ENCODE data around the gene ANK3. TPM values are rescaled to one million over a fixed set of nuclear protein-coding genes. Genes with fewer than 3 reads are reported as not detected.
"Not testable (repeated sequence)": the region's sequence is repeated elsewhere in the genome, so short reads cannot be mapped to it uniquely, and the experiment has no call there.

The ANK3 gene
- total RNA-seq, 1 donor from 2014 or later: 39.1 TPM

GRCh38 chr10:60304829-60305379 lies 84.8 kb downstream of the ANK3 start:
- no peak for ATAC-seq

GRCh38 chr10:60303778-60304177 lies 85.9 kb downstream of the ANK3 start:
- ATAC-seq: no peak

GRCh38 chr10:60299961-60300883 lies 89.5 kb downstream of the ANK3 start:
- ATAC-seq: no peak

GRCh38 chr10:60299390-60299778 lies 90.3 kb downstream of the ANK3 start:
- ATAC-seq: no peak

- no peak for ATAC-seq
Observed at GRCh38 chr10:60298408-60299389, 91.0 kb downstream of the ANK3 start.

GRCh38 chr10:60296073-60296472 lies 93.6 kb downstream of the ANK3 start:
- ATAC-seq: no peak

GRCh38 chr10:60295028-60295937 lies 94.4 kb downstream of the ANK3 start:
- ATAC-seq: no peak

- no peak for ATAC-seq
Observed at GRCh38 chr10:60293581-60294175, 96.0 kb downstream of the ANK3 start.

GRCh38 chr10:60292998-60293397 lies 96.7 kb downstream of the ANK3 start:
- ATAC-seq: no peak

- ATAC-seq: not testable (repeated sequence)
Observed at GRCh38 chr10:60292536-60292935, 97.1 kb downstream of the ANK3 start.

GRCh38 chr10:60291344-60291930 lies 98.2 kb downstream of the ANK3 start:
- ATAC-seq: peak; percentile 51

GRCh38 chr10:60290558-60290957 lies 99.1 kb downstream of the ANK3 start:
- no peak for ATAC-seq

- no peak for ATAC-seq
Observed at GRCh38 chr10:60289800-60290199, 99.9 kb downstream of the ANK3 start.

- ATAC-seq: no peak
Observed at GRCh38 chr10:60288256-60288655, 101.4 kb downstream of the ANK3 start.

- ATAC-seq: peak; percentile 35
Observed at GRCh38 chr10:60286559-60286958, 103.1 kb downstream of the ANK3 start.

- no peak for ATAC-seq
Observed at GRCh38 chr10:60283397-60283796, 106.3 kb downstream of the ANK3 start.

- ATAC-seq: peak; percentile 59
Observed at GRCh38 chr10:60282771-60283353, 106.8 kb downstream of the ANK3 start.

GRCh38 chr10:60281792-60282353 lies 107.8 kb downstream of the ANK3 start:
- ATAC-seq: no peak

- no peak for ATAC-seq
Observed at GRCh38 chr10:60281331-60281730, 108.3 kb downstream of the ANK3 start.

GRCh38 chr10:60280475-60280874 lies 109.2 kb downstream of the ANK3 start:
- ATAC-seq: peak; percentile 62

All from esophagus mucosa (tissue), 1 donor.